K562 (cell line): ENCODE data around the gene ZNRF3. TPM values are rescaled to one million over a fixed set of nuclear protein-coding genes. Genes with fewer than 3 reads are reported as not detected.

Experiments
- ATAC-seq: fragments of 200-7000 bp; cut with Tn5 transposase; 3 replicates; pipeline ENCODE4 v1.9.1; 2020; ENCODE audit warnings: moderate library complexity
- BruUV-seq: library from RNA; stranded (reverse); fragments of 400-500 nt; replicated peaks from 2 replicates; lab custom pipeline; 2021; lab: Mats Ljungman, UMichigan
- CTCF ChIA-PET: fragments of 300-600 bp; formaldehyde crosslinking; extraction: SDS; loops from one replicate; lab custom pipeline; 2021; ENCODE audit warnings: low intra/inter-chr PET ratio; lab: Yijun Ruan, JAX
- POLR2A ChIA-PET: fragments of 300-600, 350-650 bp; sonication (Branson Sonifier 250); formaldehyde crosslinking; extraction: SDS; loops from one replicate; lab custom pipeline; 2021; ENCODE audit warnings: antibody characterized with exemption, inconsistent platforms; lab: Yijun Ruan, JAX
- DNase-seq, 4 experiments: peaks; one replicate each; pipeline versions ENCODE4 v3.0.0 to v3.0.0-alpha.2; 2011 to 2018; ENCODE audit warnings: low spot score in 3 of 4, mixed read lengths in 3 of 4; ENCODE audit errors: extremely low read depth in 1 of 4
- FAIRE-seq: peaks from 2 replicates; lab custom pipeline; 2011; peaks lifted over from hg19 to GRCh38; lab: Jason Lieb, UNC
- H2AFZ ChIP-seq: 2 replicates; pipeline ENCODE4 v1.6.0; 2011; ENCODE audit warnings: low read depth, low read length, control low read depth, inconsistent platforms
- H3K27ac ChIP-seq: fragments of 200-600 bp; 3 replicates; pipeline ENCODE4 v1.8.0; 2011; ENCODE audit warnings: low read depth, mild to moderate bottlenecking, control low read depth, inconsistent platforms, low read length, moderate library complexity, mixed read lengths; ENCODE audit errors: extremely low read depth
- H3K27me3 ChIP-seq, 2 experiments: fragments of 300-600 bp in 1 of 2; 2 replicates in 1 of 2; 3 replicates in 1 of 2; pipeline versions ENCODE4 v1.6.0 to v1.8.0; 2011; ENCODE audit warnings: inconsistent platforms in 2 of 2, low read length in 2 of 2, mild to moderate bottlenecking in 1 of 2, mixed read lengths in 1 of 2, moderate library complexity in 1 of 2; ENCODE audit not compliant: control insufficient read depth in 2 of 2, insufficient read depth in 2 of 2
- H3K36me3 ChIP-seq: fragments of 300-600 bp; 3 replicates; pipeline ENCODE4 v1.8.0; 2011; ENCODE audit warnings: mild to moderate bottlenecking, low read length, inconsistent platforms; ENCODE audit not compliant: control insufficient read depth, insufficient read depth
- H3K4me1 ChIP-seq, 2 experiments: fragments of 200-600 bp in 1 of 2; replicated peaks in 1 of 2; 2 replicates in 1 of 2; 3 replicates in 1 of 2; pipeline versions ENCODE4 v1.5.1 to v1.8.0; 2011; ENCODE audit warnings: inconsistent platforms in 2 of 2, low read length in 2 of 2, mild to moderate bottlenecking in 1 of 2, mixed read lengths in 1 of 2, moderate library complexity in 1 of 2; ENCODE audit not compliant: control insufficient read depth in 2 of 2, insufficient read depth in 2 of 2
- H3K4me2 ChIP-seq: 2 replicates; pipeline ENCODE4 v1.6.1; 2011; ENCODE audit warnings: low read length, control low read depth, inconsistent platforms, mixed read lengths; ENCODE audit not compliant: insufficient read depth
- H3K4me3 ChIP-seq: fragments of 200-600 bp; sonication (generic), shearing (Covaris generic); 2 replicates; pipeline ENCODE4 v1.5.1; 2016; ENCODE audit warnings: control low read depth, inconsistent platforms
- H3K79me2 ChIP-seq: fragments of 200-600 bp; 3 replicates; pipeline ENCODE4 v1.8.0; 2011; ENCODE audit warnings: low read length, inconsistent platforms; ENCODE audit not compliant: control insufficient read depth, insufficient read depth
- H3K9ac ChIP-seq, 2 experiments: 2 replicates each; pipeline versions ENCODE4 v1.6.0 to v1.6.1; 2011; ENCODE audit warnings: low read depth in 2 of 2, low read length in 2 of 2, control low read depth in 1 of 2, inconsistent platforms in 1 of 2, mild to moderate bottlenecking in 1 of 2, mixed read lengths in 1 of 2; ENCODE audit not compliant: insufficient read depth in 1 of 2
- H3K9me1 ChIP-seq: one replicate; pipeline ENCODE4 v1.6.0; 2011; ENCODE audit warnings: inconsistent platforms, mild to moderate bottlenecking, low read length, moderate library complexity; ENCODE audit not compliant: control insufficient read depth, insufficient read depth
- H3K9me3 ChIP-seq: replicated peaks from 2 replicates; pipeline ENCODE4 v1.5.1; 2011; ENCODE audit warnings: low read depth, low read length, inconsistent platforms; ENCODE audit not compliant: control insufficient read depth, insufficient read depth
- H4K20me1 ChIP-seq: replicated peaks from 2 replicates; pipeline ENCODE4 v1.6.1; 2011; ENCODE audit warnings: low read length, inconsistent platforms, mixed read lengths; ENCODE audit not compliant: control insufficient read depth, insufficient read depth
- ARNT ChIP-seq, 2 experiments: fragments of 450-650 bp; IDR thresholded peaks; 2 replicates each; pipeline ENCODE4 v1.6.1; 2016; ENCODE audit warnings: mild to moderate bottlenecking in 1 of 2
- CCNT2 ChIP-seq: IDR thresholded peaks from 2 replicates; pipeline ENCODE4 v1.6.1; 2011; ENCODE audit warnings: borderline replicate concordance, low read depth, mild to moderate bottlenecking, moderate library complexity, mixed read lengths, low read length; ENCODE audit not compliant: insufficient read length; ENCODE audit errors: extremely low read depth
- KLF6 ChIP-seq: fragments of 250-450 bp; sonication (Bioruptor Pico); IDR thresholded peaks from 2 replicates; pipeline ENCODE4 v1.4.0; 2020; ENCODE audit warnings: mild to moderate bottlenecking, moderate library complexity, borderline replicate concordance
- MCM7 ChIP-seq, 2 experiments: fragments of 450-650 bp; IDR thresholded peaks; 2 replicates each; pipeline ENCODE4 v1.6.1; 2016 to 2018
- RAD51 ChIP-seq: fragments of 450-650 bp; IDR thresholded peaks from 2 replicates; pipeline ENCODE4 v1.7.1; 2016; ENCODE audit warnings: low read depth, mild to moderate bottlenecking, borderline replicate concordance
- ZNF253 ChIP-seq: fragments of 250-450 bp; sonication (Bioruptor Pico); conservative IDR thresholded peaks from 2 replicates; pipeline ENCODE4 v1.6.1; 2021; ENCODE audit warnings: mild to moderate bottlenecking
- ZNF316 ChIP-seq: fragments of 450-650 bp; IDR thresholded peaks from 2 replicates; pipeline ENCODE4 v1.6.1; 2016
- WGBS: fragments of 100-300 bp; shearing (Covaris generic); methylation state at CpG from one replicate; pipeline ENCODE4 v1.1.6; 2016; ENCODE audit warnings: low coverage, mixed read lengths; ENCODE audit not compliant: insufficient coverage; ENCODE audit errors: missing lambda C conversion rate; 5-methylcytosine and 5-hydroxymethylcytosine counted together
- in situ Hi-C: fragments of 300-500 bp; cut with MboI; formaldehyde crosslinking; loops from 4 replicates; pipeline ENCODE4 v1.15.0; 2018; ENCODE audit warnings: inconsistent platforms, mixed read lengths
- intact Hi-C: fragments of 100-400 bp; cut with micrococcal nuclease; formaldehyde crosslinking; loops from 2 replicates; pipeline ENCODE4 v1.14.2; 2022
- polyA plus RNA-seq, 8 experiments: library from polyadenylated mRNA; depleted of rRNA in 4 of 8; stranded (reverse) in 5 of 8; unstranded in 3 of 8; fragments of >200 nt; fragmentation: Nextera tagmentation in 2 of 8; fragmentation: Illumina TruSeq in 1 of 8; extraction: Ambion mirVana in 2 of 8; extraction: Trizol in 1 of 8; gene quantifications; 2 replicates each; pipeline versions ENCODE4 v1.2.1 to v1.2.3, GENCODE V29; 2011 to 2014; ENCODE audit warnings: inconsistent platforms in 1 of 8, missing spikeins in 1 of 8
- total RNA-seq, 7 experiments: library from RNA; depleted of rRNA in 6 of 7; stranded (reverse); fragments of >200 nt in 6 of 7; fragmentation: Illumina TruSeq in 2 of 7; extraction: Trizol in 2 of 7; gene quantifications; 2 replicates each; pipeline versions ENCODE4 v1.2.1 to v1.2.3, GENCODE V29; 2011 to 2021; ENCODE audit warnings: low replicate concordance in 1 of 7
- TF ChIP-seq, protein P1 (sequence below): fragments of 250-450 bp; sonication (Bioruptor Pico); IDR thresholded peaks from 2 replicates; pipeline ENCODE4 v1.5.0; 2021; ENCODE audit warnings: mild to moderate bottlenecking, moderate library complexity
- TF ChIP-seq, protein P2 (sequence below): fragments of 450-650 bp; IDR thresholded peaks from 2 replicates; pipeline ENCODE4 v1.6.1; 2017; ENCODE audit warnings: mild to moderate bottlenecking, moderate library complexity
- TF ChIP-seq, protein P3 (sequence below): fragments of 450-650 bp; formaldehyde crosslinking; IDR thresholded peaks from 2 replicates; pipeline ENCODE4 v1.4.0; 2020; ENCODE audit warnings: mild to moderate bottlenecking, moderate library complexity

ZNRF3 gene
- total and polyA plus RNA-seq, 9 of the 15 experiments (the other 6 are each of a cell fraction or from before 2014, with no cell fraction given) = 0.41 to 5.9 (median 1.7) TPM

DNA sequence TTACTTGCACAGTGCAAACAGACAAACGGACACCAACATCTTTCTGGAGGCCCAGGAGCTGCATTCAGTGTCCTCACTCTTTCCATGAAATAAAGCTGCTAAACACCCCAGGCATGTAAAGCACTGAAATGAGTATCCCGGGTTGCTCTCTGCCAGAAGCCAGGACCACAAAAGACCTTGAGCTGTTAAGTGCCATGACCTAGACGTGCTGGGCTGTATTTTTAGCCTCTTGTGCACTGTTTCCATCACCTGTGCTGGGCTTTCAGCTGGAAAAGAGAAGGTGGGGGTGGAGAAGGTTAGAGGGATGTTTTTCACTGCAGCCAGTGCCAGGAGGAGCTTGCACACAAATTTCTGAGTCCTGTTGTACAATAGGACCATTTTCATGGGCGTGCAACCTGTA lies 186.1 kb downstream of the ZNRF3 start:
- TF ChIP-seq ARNT (IDR thresholded peaks at IDR 0.05) = no peak
- TF ChIP-seq ZNF316 = no peak
- TF ChIP-seq MCM7 (IDR thresholded peaks at IDR 0.05) = no peak
- TF ChIP-seq RAD51 = no peak
- no peak for TF ChIP-seq CCNT2
- no peak for FAIRE-seq
- H3K79me2 ChIP-seq = no peaks in the 10 kb centered on the region
- no TSS peak for BruUV-seq
- H3K4me1 ChIP-seq = peaks cover 4 to 34% of the 10 kb centered on the region in 2 experiments; a peak in 4 of 5 replicates
- ChIA-PET CTCF (no interaction called here), POLR2A (interaction anchor here (0.6 to 0.9 kb wide), 3 partner anchors 14 to 188 kb away, joined by 3 to 4 read pairs (median 3); no protein-coding TSS in a partner anchor)
- H2AFZ ChIP-seq = no peak overlapping the region; the same call in 1 of the 2 replicates
- H3K4me2 ChIP-seq = no peak overlapping the region
- H3K9ac ChIP-seq = no peak overlapping the region; a peak in 1 of 4 replicates
- intact Hi-C loops (loop anchor here (10.0 kb wide), 1 partner anchor 85 kb away; no protein-coding TSS in a partner anchor), in situ Hi-C loops (no loop called here)
- H3K36me3 ChIP-seq = no peaks in the 10 kb centered on the region
- H4K20me1 ChIP-seq = no peaks in the 10 kb centered on the region
- no peaks in the 10 kb centered on the region for H3K9me3 ChIP-seq
- no peak for DNase-seq
- H3K27ac ChIP-seq = no peak overlapping the region
- H3K9me1 ChIP-seq = no peaks in the 10 kb centered on the region
- WGBS = 25% methylated on average over 4 of the region's 4 CpGs
- ATAC-seq = no peak
- H3K4me3 ChIP-seq = no peak overlapping the region
- H3K27me3 ChIP-seq = no peaks in the 10 kb centered on the region; a peak in 1 of 5 replicates

DNA sequence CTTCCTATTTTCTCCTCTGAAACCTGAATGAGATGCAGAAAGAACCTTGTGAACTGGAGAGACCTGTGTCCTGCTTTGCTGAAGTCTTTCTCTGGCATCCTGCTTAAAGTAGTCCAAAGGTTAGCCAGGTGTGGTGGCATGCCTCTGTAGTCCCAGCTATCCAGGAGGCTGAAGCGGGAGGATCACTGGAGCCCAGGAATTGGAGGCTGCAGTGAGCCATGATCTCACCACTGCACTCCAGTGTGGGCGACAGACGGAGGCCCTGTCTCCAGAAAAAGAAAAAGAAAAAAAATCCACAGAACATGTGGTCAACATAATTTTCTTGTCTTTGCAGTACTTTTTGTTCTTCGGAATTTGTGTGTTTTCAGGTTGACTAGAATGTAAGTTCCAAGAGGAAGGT lies 187.1 kb downstream of the ZNRF3 start:
- DNase-seq (no peak), ATAC-seq (no peak), FAIRE-seq (no peak)
- Histone ChIP-seq H3K4me2 (no peak overlapping the region), H3K9ac (no peak overlapping the region), H2AFZ (peak overlapping the region; percentile 22), H3K4me1 (peaks cover 4 to 34% of the 10 kb centered on the region in 2 experiments; a peak in 4 of 5 replicates), H4K20me1 (no peaks in the 10 kb centered on the region), H3K4me3 (no peak overlapping the region), H3K9me1 (no peaks in the 10 kb centered on the region), H3K27ac (no peak overlapping the region), H3K36me3 (no peaks in the 10 kb centered on the region), H3K9me3 (no peaks in the 10 kb centered on the region), H3K27me3 (no peaks in the 10 kb centered on the region; a peak in 1 of 5 replicates), H3K79me2 (no peaks in the 10 kb centered on the region)
- in situ Hi-C loops = no loop called here
- 76% methylated on average over 3 of the region's 4 CpGs for WGBS
- ChIA-PET POLR2A (no interaction called here), CTCF (no interaction called here)
- intact Hi-C loops = no loop called here
- BruUV-seq = no TSS peak
- TF ChIP-seq, protein P1, sequence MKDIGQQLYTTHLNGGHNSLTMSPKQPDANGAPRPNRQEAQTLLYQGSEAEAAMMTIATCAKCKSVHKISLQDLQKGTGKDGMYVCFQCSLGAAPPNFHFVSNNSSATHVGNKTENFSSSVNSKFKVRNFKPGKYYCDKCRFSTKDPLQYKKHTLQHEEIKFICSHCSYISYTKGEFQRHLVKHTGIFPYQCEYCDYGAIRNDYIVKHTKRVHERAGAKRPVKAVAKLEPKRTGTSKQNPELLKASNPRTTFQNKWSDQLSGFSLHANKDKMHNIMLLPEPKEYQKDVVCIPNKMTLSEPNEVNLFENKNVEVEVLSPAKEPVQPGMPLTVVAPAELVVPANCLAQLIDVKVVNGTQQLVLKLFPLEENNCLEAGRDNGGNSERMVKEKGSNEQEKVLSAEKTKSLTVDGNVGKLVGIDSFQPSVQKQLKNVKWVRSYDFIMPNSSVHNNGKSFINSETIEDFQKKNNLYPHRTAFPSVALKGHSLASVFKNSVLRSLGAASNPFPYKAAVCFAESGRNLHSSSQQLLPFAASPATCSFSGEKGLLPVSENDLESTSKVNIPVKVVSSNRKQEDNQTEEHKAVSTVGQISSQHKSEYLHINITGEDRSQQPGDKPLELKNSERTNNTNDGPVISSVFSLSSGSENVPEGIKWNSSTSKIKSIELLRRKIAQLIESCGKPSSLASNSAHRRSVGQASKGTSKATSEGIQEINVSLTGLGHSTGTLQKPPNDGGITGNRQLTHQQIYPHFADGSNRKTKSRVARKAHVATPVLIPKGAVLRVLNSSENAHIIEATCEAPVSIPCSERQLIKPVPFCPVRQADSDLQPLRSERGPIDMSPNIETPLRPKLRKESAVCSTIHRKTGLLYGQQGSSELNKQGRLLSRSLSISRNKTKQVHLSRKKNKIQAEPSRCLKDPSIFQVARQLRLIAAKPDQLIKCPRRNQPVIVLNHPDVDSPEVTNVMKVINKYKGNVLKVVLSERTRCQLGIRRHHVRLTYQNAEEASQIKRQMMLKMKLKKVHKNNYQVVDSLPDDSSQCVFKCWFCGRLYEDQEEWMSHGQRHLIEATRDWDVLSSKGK (CRISPR knock-in tag) = no peak
- TF ChIP-seq, protein P2, sequence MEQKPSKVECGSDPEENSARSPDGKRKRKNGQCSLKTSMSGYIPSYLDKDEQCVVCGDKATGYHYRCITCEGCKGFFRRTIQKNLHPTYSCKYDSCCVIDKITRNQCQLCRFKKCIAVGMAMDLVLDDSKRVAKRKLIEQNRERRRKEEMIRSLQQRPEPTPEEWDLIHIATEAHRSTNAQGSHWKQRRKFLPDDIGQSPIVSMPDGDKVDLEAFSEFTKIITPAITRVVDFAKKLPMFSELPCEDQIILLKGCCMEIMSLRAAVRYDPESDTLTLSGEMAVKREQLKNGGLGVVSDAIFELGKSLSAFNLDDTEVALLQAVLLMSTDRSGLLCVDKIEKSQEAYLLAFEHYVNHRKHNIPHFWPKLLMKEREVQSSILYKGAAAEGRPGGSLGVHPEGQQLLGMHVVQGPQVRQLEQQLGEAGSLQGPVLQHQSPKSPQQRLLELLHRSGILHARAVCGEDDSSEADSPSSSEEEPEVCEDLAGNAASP = no peak
- TF ChIP-seq, protein P3, sequence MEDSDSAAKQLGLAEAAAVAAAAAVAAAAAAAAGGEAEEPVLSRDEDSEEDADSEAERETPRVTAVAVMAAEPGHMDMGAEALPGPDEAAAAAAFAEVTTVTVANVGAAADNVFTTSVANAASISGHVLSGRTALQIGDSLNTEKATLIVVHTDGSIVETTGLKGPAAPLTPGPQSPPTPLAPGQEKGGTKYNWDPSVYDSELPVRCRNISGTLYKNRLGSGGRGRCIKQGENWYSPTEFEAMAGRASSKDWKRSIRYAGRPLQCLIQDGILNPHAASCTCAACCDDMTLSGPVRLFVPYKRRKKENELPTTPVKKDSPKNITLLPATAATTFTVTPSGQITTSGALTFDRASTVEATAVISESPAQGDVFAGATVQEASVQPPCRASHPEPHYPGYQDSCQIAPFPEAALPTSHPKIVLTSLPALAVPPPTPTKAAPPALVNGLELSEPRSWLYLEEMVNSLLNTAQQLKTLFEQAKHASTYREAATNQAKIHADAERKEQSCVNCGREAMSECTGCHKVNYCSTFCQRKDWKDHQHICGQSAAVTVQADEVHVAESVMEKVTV (CRISPR knock-in tag) = no peak
- TF ChIP-seq KLF6 (CRISPR knock-in tag) (no peak), ZNF253 (CRISPR knock-in tag) (no peak)
